Mesenchymal stem cell (in vitro differentiated cells and primary cell): ENCODE data around the gene KIAA1191.
"Not testable (repeated sequence)": the region's sequence is repeated elsewhere in the genome, so short reads cannot be mapped to it uniquely, and the experiment has no call there.

Experiments used
- DNase-seq: peaks from one replicate; pipeline ENCODE4 v3.0.0-alpha.2; 2013
- H2AFZ ChIP-seq: one replicate; pipeline ENCODE4 v1.6.1; 2013; ENCODE audit warnings: low read depth, mild to moderate bottlenecking, control low read depth, inconsistent platforms, low read length, moderate library complexity
- H2AK5ac ChIP-seq: 2 replicates; pipeline ENCODE4 v1.6.1; 2013; ENCODE audit warnings: low read length, moderate library complexity, mild to moderate bottlenecking, inconsistent platforms; ENCODE audit not compliant: severe bottlenecking
- H2BK120ac ChIP-seq: one replicate; pipeline ENCODE4 v1.6.1; 2013; ENCODE audit warnings: low read depth, mild to moderate bottlenecking, inconsistent platforms, low read length, moderate library complexity
- H2BK12ac ChIP-seq, 2 experiments: one replicate each; pipeline ENCODE4 v1.6.1; 2013; ENCODE audit warnings: inconsistent platforms in 2 of 2, low read length in 2 of 2, mild to moderate bottlenecking in 2 of 2, moderate library complexity in 2 of 2, control low read depth in 1 of 2
- H2BK15ac ChIP-seq: one replicate; pipeline ENCODE4 v1.6.1; 2013; ENCODE audit warnings: mild to moderate bottlenecking, low read depth, inconsistent platforms; ENCODE audit not compliant: poor library complexity, severe bottlenecking
- H2BK5ac ChIP-seq: 2 replicates; pipeline ENCODE4 v1.6.1; 2013; ENCODE audit warnings: low read depth, mild to moderate bottlenecking, low read length, control low read depth, inconsistent platforms; ENCODE audit not compliant: poor library complexity, severe bottlenecking
- H3K14ac ChIP-seq, 2 experiments: one replicate each; pipeline ENCODE4 v1.6.1; 2013; ENCODE audit warnings: inconsistent platforms in 2 of 2, low read length in 2 of 2, control low read depth in 1 of 2, mild to moderate bottlenecking in 1 of 2, moderate library complexity in 1 of 2
- H3K18ac ChIP-seq, 2 experiments: one replicate each; pipeline ENCODE4 v1.6.1; 2013; ENCODE audit warnings: inconsistent platforms in 2 of 2, low read length in 2 of 2, control low read depth in 1 of 2, low read depth in 1 of 2, mild to moderate bottlenecking in 1 of 2
- H3K23ac ChIP-seq, 2 experiments: one replicate each; pipeline ENCODE4 v1.6.1; 2013; ENCODE audit warnings: inconsistent platforms in 2 of 2, low read length in 2 of 2, mild to moderate bottlenecking in 2 of 2, moderate library complexity in 2 of 2, control low read depth in 1 of 2
- H3K27ac ChIP-seq: 2 replicates; pipeline ENCODE4 v1.5.1; 2013; ENCODE audit warnings: mild to moderate bottlenecking, moderate library complexity, low read length, control low read depth, inconsistent platforms; ENCODE audit not compliant: poor library complexity, severe bottlenecking
- H3K27me3 ChIP-seq, 2 experiments: 2 replicates each; pipeline versions ENCODE4 v1.6.1 to v1.7.0; 2013; ENCODE audit warnings: low read length in 2 of 2, mild to moderate bottlenecking in 2 of 2, moderate library complexity in 2 of 2, control low read depth in 1 of 2, inconsistent platforms in 1 of 2; ENCODE audit not compliant: control insufficient read depth in 1 of 2, insufficient read depth in 1 of 2
- H3K36me3 ChIP-seq, 2 experiments: 2 replicates each; pipeline versions ENCODE4 v1.6.1 to v1.7.0; 2013; ENCODE audit warnings: low read length in 2 of 2, control low read depth in 1 of 2, inconsistent platforms in 1 of 2, low read depth in 1 of 2, mild to moderate bottlenecking in 1 of 2; ENCODE audit not compliant: insufficient read depth in 2 of 2, control insufficient read depth in 1 of 2
- H3K4ac ChIP-seq, 2 experiments: one replicate each; pipeline ENCODE4 v1.6.1; 2013; ENCODE audit warnings: inconsistent platforms in 2 of 2, low read length in 2 of 2, mild to moderate bottlenecking in 2 of 2, moderate library complexity in 2 of 2, control low read depth in 1 of 2, low read depth in 1 of 2
- H3K4me1 ChIP-seq: 2 replicates; pipeline ENCODE4 v1.6.1; 2013; ENCODE audit warnings: low read depth, low read length, control low read depth; ENCODE audit not compliant: control insufficient read depth, insufficient read depth
- H3K4me2 ChIP-seq: 2 replicates; pipeline ENCODE4 v1.6.1; 2013; ENCODE audit warnings: low read length, mild to moderate bottlenecking, inconsistent platforms; ENCODE audit not compliant: poor library complexity, severe bottlenecking
- H3K4me3 ChIP-seq, 2 experiments: 2 replicates each; pipeline versions ENCODE4 v1.5.1 to v1.7.0; 2013; ENCODE audit warnings: low read length in 2 of 2, mild to moderate bottlenecking in 2 of 2, control low read depth in 1 of 2, low read depth in 1 of 2; ENCODE audit not compliant: insufficient read depth in 1 of 2
- H3K79me1 ChIP-seq: replicated peaks from 2 replicates; pipeline ENCODE4 v1.6.1; 2013; ENCODE audit warnings: mild to moderate bottlenecking, control low read depth, low read length, inconsistent platforms; ENCODE audit not compliant: poor library complexity, severe bottlenecking
- H3K9ac ChIP-seq: 2 replicates; pipeline ENCODE4 v1.7.0; 2013; ENCODE audit warnings: mild to moderate bottlenecking, low read length, moderate library complexity
- H3K9me3 ChIP-seq: 2 replicates; pipeline ENCODE4 v1.7.0; 2013; ENCODE audit warnings: mild to moderate bottlenecking, low read length; ENCODE audit not compliant: control insufficient read depth
- H4K8ac ChIP-seq: one replicate; pipeline ENCODE4 v1.6.1; 2013; ENCODE audit warnings: inconsistent platforms, mild to moderate bottlenecking, low read length, moderate library complexity
- H4K91ac ChIP-seq: one replicate; pipeline ENCODE4 v1.6.1; 2013; ENCODE audit warnings: mild to moderate bottlenecking, low read length, inconsistent platforms
- WGBS: methylation state at CpG from one replicate; pipeline ENCODE4 v1.1.7; 2013; ENCODE audit warnings: mixed read lengths; 5-methylcytosine and 5-hydroxymethylcytosine counted together

KIAA1191 gene

GRCh38 chr5:176408590-176408989, 47.0 kb upstream of the KIAA1191 start:
- DNase-seq = no peak
- Histone ChIP-seq H3K4me1 (peaks cover 12% of the 10 kb centered on the region), H3K27ac (no peak overlapping the region), H2BK5ac (no peak overlapping the region), H2AFZ (no peak overlapping the region), H3K79me1 (peaks cover 33% of the 10 kb centered on the region), H2BK12ac (no peak overlapping the region), H3K14ac (no peak overlapping the region), H3K9me3 (no peaks in the 10 kb centered on the region), H4K8ac (no peak overlapping the region), H4K91ac (no peak overlapping the region), H3K36me3 (peaks cover 28 to 46% of the 10 kb centered on the region in 2 experiments), H2AK5ac (no peak overlapping the region), H2BK120ac (no peak overlapping the region), H3K18ac (no peak overlapping the region), H3K27me3 (no peaks in the 10 kb centered on the region), H3K9ac (no peak overlapping the region), H3K4me3 (no peak overlapping the region), H3K23ac (no peak overlapping the region), H3K4ac (no peak overlapping the region), H3K4me2 (no peak overlapping the region), H2BK15ac (no peak overlapping the region)
- WGBS = 86% methylated on average over 5 of the region's 5 CpGs

GRCh38 chr5:176408252-176408573, 46.6 kb upstream of the KIAA1191 start:
- H3K4ac ChIP-seq, H3K27me3 ChIP-seq, H3K4me2 ChIP-seq, H3K4me3 ChIP-seq, H2BK5ac ChIP-seq, H4K8ac ChIP-seq, H2AFZ ChIP-seq, H4K91ac ChIP-seq, H2BK12ac ChIP-seq, H2BK15ac ChIP-seq, H3K14ac ChIP-seq, DNase-seq, H2AK5ac ChIP-seq, H3K9me3 ChIP-seq, H2BK120ac ChIP-seq, H3K4me1 ChIP-seq, H3K27ac ChIP-seq, H3K9ac ChIP-seq, H3K23ac ChIP-seq, H3K18ac ChIP-seq: not testable (repeated sequence)
- Histone ChIP-seq H3K79me1 (peaks cover 33% of the 10 kb centered on the region), H3K36me3 (peaks cover 28 to 46% of the 10 kb centered on the region in 2 experiments)
- 98% methylated on average over 6 of the region's 10 CpGs for WGBS

- Histone ChIP-seq H3K27ac (no peak overlapping the region), H3K36me3 (peaks cover 28 to 46% of the 10 kb centered on the region in 2 experiments), H3K14ac (no peak overlapping the region), H3K79me1 (peaks cover 33% of the 10 kb centered on the region), H3K9ac (no peak overlapping the region), H2BK120ac (no peak overlapping the region), H3K9me3 (no peaks in the 10 kb centered on the region), H2BK5ac (no peak overlapping the region), H3K4me3 (no peak overlapping the region), H4K8ac (no peak overlapping the region), H2AFZ (no peak overlapping the region), H3K23ac (no peak overlapping the region), H3K27me3 (no peaks in the 10 kb centered on the region), H3K18ac (no peak overlapping the region), H4K91ac (no peak overlapping the region), H3K4me1 (peaks cover 4% of the 10 kb centered on the region), H2BK15ac (no peak overlapping the region), H3K4ac (no peak overlapping the region), H2AK5ac (no peak overlapping the region), H2BK12ac (no peak overlapping the region), H3K4me2 (no peak overlapping the region)
- WGBS = 95% methylated on average over 6 of the region's 6 CpGs
- DNase-seq = no peak
Observed at GRCh38 chr5:176407456-176408251, 46.1 kb upstream of the KIAA1191 start.

GRCh38 chr5:176406436-176407052, 45.0 kb upstream of the KIAA1191 start:
- H2AK5ac ChIP-seq = no peak overlapping the region
- no peak overlapping the region for H2AFZ ChIP-seq
- no peak overlapping the region for H3K4me2 ChIP-seq
- H3K4ac ChIP-seq = no peak overlapping the region
- no peak overlapping the region for H3K4me3 ChIP-seq
- no peak overlapping the region for H2BK15ac ChIP-seq
- H3K14ac ChIP-seq = no peak overlapping the region
- H4K91ac ChIP-seq = no peak overlapping the region
- H2BK120ac ChIP-seq = no peak overlapping the region
- H3K79me1 ChIP-seq = peaks cover 32% of the 10 kb centered on the region
- peaks cover 4% of the 10 kb centered on the region for H3K4me1 ChIP-seq
- 93% methylated on average over 8 of the region's 9 CpGs for WGBS
- H2BK5ac ChIP-seq = no peak overlapping the region
- peaks cover 28 to 41% of the 10 kb centered on the region in 2 experiments for H3K36me3 ChIP-seq
- H2BK12ac ChIP-seq = no peak overlapping the region
- no peak for DNase-seq
- H3K27me3 ChIP-seq = no peaks in the 10 kb centered on the region
- no peaks in the 10 kb centered on the region for H3K9me3 ChIP-seq
- H4K8ac ChIP-seq = no peak overlapping the region
- no peak overlapping the region for H3K9ac ChIP-seq
- no peak overlapping the region for H3K27ac ChIP-seq
- H3K18ac ChIP-seq = no peak overlapping the region
- no peak overlapping the region for H3K23ac ChIP-seq
